Peyer's patch (tissue), 4 donors: Measurements from ENCODE around the gene CLIC1. TPM values are rescaled to one million over a fixed set of nuclear protein-coding genes. Genes with fewer than 3 reads are reported as not detected.

ENCODE experiments used
- DNase-seq, 3 donors: peaks; one replicate each; pipeline ENCODE4 v3.0.0-alpha.2; 2017 to 2019
- H3K27ac ChIP-seq, 4 donors: fragments of 200-600 bp; sonication (generic); one replicate each; pipeline ENCODE4 v1.5.1; 2016 to 2019
- H3K27me3 ChIP-seq, 2 donors: fragments of 200-600 bp; sonication (generic); one replicate each; pipeline ENCODE4 v1.5.1; 2019
- H3K36me3 ChIP-seq, 3 donors: fragments of 200-600 bp; sonication (generic); one replicate each; pipeline ENCODE4 v1.5.1; 2016 to 2019
- H3K4me1 ChIP-seq, 4 donors: fragments of 200-600 bp; sonication (generic); one replicate each; pipeline ENCODE4 v1.5.1; 2016 to 2019
- H3K4me3 ChIP-seq, 4 donors: fragments of 200-600 bp; sonication (generic); 1 replicate in 3 of 4; 2 replicates in 1 of 4; pipeline ENCODE4 v1.5.1; 2016 to 2019; ENCODE audit warnings: mild to moderate bottlenecking in 1 of 4
- H3K9me3 ChIP-seq, 4 donors: fragments of 200-600 bp; sonication (generic); one replicate each; pipeline ENCODE4 v1.5.1; 2016 to 2019; ENCODE audit warnings: mild to moderate bottlenecking in 1 of 4
- CTCF ChIP-seq, 6 experiments: fragments of 450-650 bp in 4 of 6; fragments of 200-600 bp in 2 of 6; sonication (generic) in 1 of 6; IDR thresholded peaks; one replicate each; pipeline ENCODE4 v1.5.1; 2017 to 2019; ENCODE audit warnings: antibody characterized with exemption in 6 of 6, mild to moderate bottlenecking in 3 of 6, moderate library complexity in 1 of 6
- POLR2A ChIP-seq, 2 donors: fragments of 450-650 bp; IDR thresholded peaks; one replicate each; pipeline ENCODE4 v1.5.1; 2017; ENCODE audit warnings: antibody characterized with exemption in 2 of 2, mild to moderate bottlenecking in 2 of 2, moderate library complexity in 2 of 2
- total RNA-seq, 4 donors: library from RNA; depleted of rRNA; stranded (reverse); fragments of >200 nt; gene quantifications; one replicate each; pipeline ENCODE4 v1.1.0, GENCODE V29; 2016

The CLIC1 gene
- total RNA-seq, 4 donors from 2014 or later = 207 to 307 (median 270) TPM

- no peaks in the 10 kb centered on the region for H3K9me3 ChIP-seq
- no peaks in the 10 kb centered on the region for H3K27me3 ChIP-seq
- TF ChIP-seq CTCF (IDR thresholded peaks at IDR 0.05) (no peak), POLR2A (IDR thresholded peaks at IDR 0.05) (no peak)
- H3K36me3 ChIP-seq = peaks cover 0 to 33% (median 0%) of the 10 kb centered on the region in 3 donors
- H3K27ac ChIP-seq = peak overlapping the region; percentile 24 to 95 (median 91)
- peak in 2 of 3 donors; percentile 65 to 77 for DNase-seq
- H3K4me3 ChIP-seq = no peak overlapping the region
- H3K4me1 ChIP-seq = peaks cover 0 to 40% (median 13%) of the 10 kb centered on the region in 4 donors
These were observed 9.2 kb downstream of the CLIC1 start for GRCh38 chr6:31727034-31727716.

GRCh38 chr6:31725502-31726350 lies 10.6 kb downstream of the CLIC1 start:
- no peaks in the 10 kb centered on the region for H3K9me3 ChIP-seq
- peak overlapping the region in 2 of 4 donors; percentile 42 to 93 for H3K27ac ChIP-seq
- H3K4me1 ChIP-seq = peaks cover 0 to 33% (median 13%) of the 10 kb centered on the region in 4 donors
- no peaks in the 10 kb centered on the region for H3K27me3 ChIP-seq
- TF ChIP-seq CTCF (IDR thresholded peaks at IDR 0.05) (no peak), POLR2A (IDR thresholded peaks at IDR 0.05) (no peak)
- H3K36me3 ChIP-seq = peaks cover 0 to 19% (median 0%) of the 10 kb centered on the region in 3 donors
- no peak for DNase-seq
- H3K4me3 ChIP-seq = no peak overlapping the region

- TF ChIP-seq CTCF (IDR thresholded peaks at IDR 0.05) = no peak
- TF ChIP-seq POLR2A (IDR thresholded peaks at IDR 0.05) = no peak
- no peak for DNase-seq
- Histone ChIP-seq H3K4me3 (no peak overlapping the region), H3K4me1 (peaks cover 0 to 25% (median 13%) of the 10 kb centered on the region in 4 donors), H3K36me3 (peaks cover 0 to 14% (median 0%) of the 10 kb centered on the region in 3 donors), H3K27me3 (no peaks in the 10 kb centered on the region), H3K27ac (no peak overlapping the region), H3K9me3 (no peaks in the 10 kb centered on the region)
These were observed 12.2 kb downstream of the CLIC1 start for GRCh38 chr6:31723980-31724691.

GRCh38 chr6:31723245-31723979 lies 12.9 kb downstream of the CLIC1 start, which contains the start of gene MPIG6B:
MPIG6B (plus strand) TSS chr6:31723373; CDS start chr6:31723384, 11 bp downstream.
- Histone ChIP-seq H3K27ac (no peak within 1 kb of the TSS), H3K27me3 (no peaks in the 10 kb centered on the region), H3K36me3 (peaks cover 0 to 14% (median 0%) of the 10 kb centered on the region in 3 donors), H3K9me3 (no peaks in the 10 kb centered on the region), H3K4me3 (no peak within 1 kb of the TSS), H3K4me1 (peaks cover 0 to 17% (median 6%) of the 10 kb centered on the region in 4 donors)
- no peak for TF ChIP-seq CTCF (IDR thresholded peaks at IDR 0.05)
- no peak for DNase-seq

GRCh38 chr6:31722173-31722572 lies 14.2 kb downstream of the CLIC1 start:
- Histone ChIP-seq H3K4me3 (no peak overlapping the region), H3K36me3 (peaks cover 0 to 10% (median 0%) of the 10 kb centered on the region in 3 donors), H3K27ac (no peak overlapping the region), H3K4me1 (peaks cover 0 to 5% (median 0%) of the 10 kb centered on the region in 4 donors), H3K27me3 (no peaks in the 10 kb centered on the region), H3K9me3 (no peaks in the 10 kb centered on the region)
- no peak for TF ChIP-seq POLR2A (IDR thresholded peaks at IDR 0.05)
- TF ChIP-seq CTCF (IDR thresholded peaks at IDR 0.05) = no peak
- DNase-seq = no peak
